Fibroblast of upper back skin (primary cell): ENCODE measurements around the gene MORC3.
"Not testable (repeated sequence)": the region's sequence is repeated elsewhere in the genome, so short reads cannot be mapped to it uniquely, and the experiment has no call there.

ENCODE experiments used
- DNase-seq: peaks from one replicate; pipeline ENCODE4 v3.0.0-alpha.2; 2013

MORC3 gene

DNA sequence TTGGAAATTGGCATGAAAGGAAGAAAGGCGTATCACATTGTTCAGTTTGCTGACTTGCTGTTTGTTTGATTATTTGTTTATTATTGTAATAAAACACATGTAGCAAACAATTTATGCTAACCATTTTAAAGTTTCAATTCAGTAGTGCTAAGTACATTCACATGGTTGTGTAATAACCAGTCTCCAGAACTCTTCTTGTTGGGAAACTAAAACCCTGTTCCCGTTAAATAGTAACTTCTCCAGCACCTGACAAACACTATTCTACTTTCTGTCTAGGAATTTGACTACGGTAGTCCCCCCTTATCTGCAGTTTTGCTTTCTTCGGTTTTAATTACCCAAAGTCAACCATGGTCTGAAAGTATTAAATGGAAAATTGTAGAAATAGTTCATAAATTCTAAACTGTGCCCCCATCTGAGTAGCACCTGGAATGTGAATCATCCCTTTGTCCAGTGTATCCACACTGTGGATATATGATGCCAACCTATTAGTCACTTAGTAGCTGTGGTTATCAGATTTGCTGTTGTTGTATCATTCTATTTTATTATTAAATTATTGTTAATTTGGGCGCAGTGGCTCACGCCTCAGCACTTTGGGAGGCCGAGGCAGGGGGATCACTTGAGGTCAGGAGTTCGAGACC, 5.5 kb downstream of the MORC3 start:
- peak; percentile 19 for DNase-seq

DNA sequence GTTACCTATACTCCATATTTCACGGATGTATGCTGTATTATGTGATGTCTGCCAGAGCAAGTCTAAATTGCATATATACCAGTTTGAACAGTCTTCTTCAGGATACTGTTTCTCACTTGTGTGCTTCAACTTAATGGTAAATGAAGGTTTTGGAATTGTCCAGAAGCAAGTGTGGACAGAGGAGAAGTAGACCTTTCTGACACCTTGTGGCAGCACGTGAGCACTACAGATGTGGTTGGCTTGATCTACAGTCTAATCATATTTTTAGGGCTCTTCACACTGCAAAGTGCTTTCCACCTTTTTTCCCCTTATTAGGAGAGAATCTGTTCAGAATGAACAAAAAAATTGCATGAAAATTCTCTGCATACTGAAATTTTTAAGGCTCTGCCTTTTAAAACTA, 10.9 kb downstream of the MORC3 start:
- peak; percentile 57 for DNase-seq

DNA sequence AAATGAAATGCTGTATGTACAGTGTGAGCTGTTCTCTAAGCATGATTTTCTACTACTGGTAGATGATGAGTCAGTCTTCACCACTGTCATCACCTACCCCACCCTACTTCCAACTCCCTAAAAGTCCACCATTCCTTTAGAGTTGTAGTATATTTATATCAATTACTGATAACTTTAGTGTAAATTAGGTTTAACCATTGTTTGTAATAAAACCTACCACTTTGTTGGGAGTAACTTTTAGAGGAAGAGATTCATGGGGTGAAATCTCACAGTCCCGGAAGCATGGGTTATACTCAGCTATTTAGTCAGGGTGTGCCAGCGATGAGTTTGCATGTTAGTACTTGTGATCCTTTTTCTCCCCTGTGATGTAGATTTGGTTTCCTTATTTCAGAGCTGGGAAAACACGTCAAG, 17.1 kb downstream of the MORC3 start:
- peak; percentile 68 for DNase-seq

DNA sequence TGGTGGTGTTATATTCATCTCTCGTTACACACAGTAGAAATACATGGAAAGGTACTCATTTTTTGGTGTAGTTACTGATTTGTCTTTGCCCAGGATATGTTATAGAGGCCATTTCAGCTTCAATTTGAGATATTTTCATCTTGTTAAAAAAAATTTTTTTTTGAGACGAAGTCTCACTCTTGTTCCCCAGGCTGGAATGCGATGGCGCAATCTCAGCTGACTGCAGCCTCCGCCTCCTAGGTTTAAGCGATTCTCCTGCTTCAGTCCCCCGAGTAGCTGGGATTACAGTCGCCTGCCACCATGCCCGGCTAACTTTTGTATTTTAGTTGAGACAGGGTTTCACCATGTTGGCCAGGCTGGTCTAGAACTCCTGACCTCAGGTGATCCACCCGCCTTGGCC, 19.0 kb downstream of the MORC3 start:
- no peak for DNase-seq

DNA sequence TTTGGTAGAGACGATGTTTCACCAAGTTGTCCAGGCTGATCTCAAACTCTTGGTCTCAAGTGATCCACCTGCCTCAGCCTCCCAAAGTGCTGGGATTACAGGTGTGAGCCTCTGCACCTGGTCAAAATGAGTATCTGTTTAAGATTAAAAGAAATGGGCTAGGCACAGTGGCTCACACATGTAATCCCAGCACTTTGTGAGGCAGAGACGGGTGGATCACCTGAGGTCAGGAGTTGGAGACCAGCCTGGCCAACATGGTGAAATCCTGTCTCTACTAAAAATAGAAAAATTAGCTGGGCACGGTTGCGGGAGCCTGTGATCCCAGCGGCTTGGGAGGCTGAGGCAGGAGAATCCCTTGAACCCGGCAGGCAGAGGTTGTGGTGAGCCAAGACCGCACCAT, 22.6 kb downstream of the MORC3 start:
- DNase-seq: not testable (repeated sequence)

DNA sequence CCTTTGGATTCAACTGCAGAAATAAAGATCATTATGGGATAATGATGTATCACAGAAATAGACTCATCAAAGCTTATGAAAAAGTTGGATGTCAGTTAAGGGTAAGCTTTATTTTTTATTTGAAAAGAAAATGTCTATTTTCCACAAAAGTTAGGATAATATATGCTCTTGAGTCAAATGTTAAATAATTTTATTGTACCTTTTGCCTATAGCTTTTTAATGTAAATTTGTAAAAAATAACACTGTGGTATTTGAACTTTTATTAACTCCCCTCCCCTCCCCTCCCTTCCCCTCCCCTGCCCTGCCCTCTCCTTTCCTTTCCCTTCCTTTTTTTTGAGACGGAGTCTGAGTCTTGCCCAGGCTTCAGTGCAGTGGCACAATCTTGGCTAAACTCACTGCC, 24.9 kb downstream of the MORC3 start:
- DNase-seq: no peak

DNA sequence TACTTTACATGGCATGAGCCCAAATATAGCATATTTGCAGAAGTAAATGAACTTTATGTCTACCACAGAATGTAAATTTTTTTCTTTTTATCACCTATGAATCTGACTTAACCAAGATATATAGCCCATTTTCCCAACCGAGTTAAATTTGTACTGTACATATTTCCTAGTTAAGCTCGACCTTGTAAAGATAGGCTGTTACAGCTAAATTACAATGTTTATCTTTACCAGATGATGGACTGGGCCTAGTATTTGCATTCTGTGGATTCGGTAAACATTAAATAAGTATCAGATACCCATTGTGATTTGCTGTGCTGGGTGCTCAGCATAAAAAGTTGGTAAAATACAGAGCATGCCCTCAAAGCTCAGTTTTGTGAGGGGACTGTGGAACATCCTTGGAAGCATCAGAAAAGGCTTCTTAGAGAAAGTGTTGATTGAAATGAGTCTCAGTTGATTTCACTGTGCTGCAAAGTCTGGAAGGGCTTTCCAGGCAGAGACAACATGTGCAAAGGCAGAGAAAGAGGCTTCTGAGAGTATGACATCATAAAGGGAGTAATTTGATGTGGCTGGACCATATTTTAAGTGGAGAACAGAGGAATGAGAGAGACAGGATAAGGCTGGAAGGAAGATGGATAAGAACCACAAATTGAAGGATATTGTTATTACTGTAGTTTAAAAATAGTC, 27.4 kb downstream of the MORC3 start:
- peak; percentile 22 for DNase-seq

DNA sequence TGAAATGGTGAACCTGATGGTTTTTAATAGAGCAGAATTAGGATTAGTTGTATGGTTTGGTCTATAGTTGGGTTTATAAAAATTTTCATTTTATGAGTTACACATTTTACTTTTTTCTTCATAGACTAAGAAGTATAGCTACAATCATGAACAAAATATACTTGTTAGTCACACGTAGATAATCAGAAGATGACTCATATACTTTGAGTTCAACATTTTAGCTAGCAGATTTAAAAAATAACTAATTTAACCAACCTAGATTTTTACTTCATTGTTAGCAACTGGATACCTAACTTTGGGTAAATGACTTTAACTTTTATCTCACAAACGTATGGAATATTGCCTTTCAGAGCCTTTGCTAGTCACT, 27.9 kb downstream of the MORC3 start:
- peak; percentile 13 for DNase-seq

DNA sequence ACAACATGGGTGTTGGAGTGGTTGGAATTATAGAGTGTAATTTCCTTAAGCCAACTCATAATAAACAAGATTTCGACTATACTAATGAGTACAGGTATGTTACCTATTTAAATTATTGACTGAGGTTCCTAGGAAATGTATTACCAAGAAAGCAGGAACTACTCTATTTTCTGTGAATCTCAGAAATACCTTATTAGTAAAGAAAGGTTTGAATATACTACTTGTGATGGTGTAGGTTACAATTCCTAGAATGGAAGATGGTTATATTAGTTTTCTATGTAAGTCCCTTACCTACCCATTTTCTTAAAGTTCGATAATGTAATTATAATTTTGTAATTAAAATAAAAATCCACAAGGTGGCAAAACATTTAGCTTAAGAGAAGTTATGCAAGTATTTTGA, 29.3 kb downstream of the MORC3 start:
- DNase-seq: no peak

DNA sequence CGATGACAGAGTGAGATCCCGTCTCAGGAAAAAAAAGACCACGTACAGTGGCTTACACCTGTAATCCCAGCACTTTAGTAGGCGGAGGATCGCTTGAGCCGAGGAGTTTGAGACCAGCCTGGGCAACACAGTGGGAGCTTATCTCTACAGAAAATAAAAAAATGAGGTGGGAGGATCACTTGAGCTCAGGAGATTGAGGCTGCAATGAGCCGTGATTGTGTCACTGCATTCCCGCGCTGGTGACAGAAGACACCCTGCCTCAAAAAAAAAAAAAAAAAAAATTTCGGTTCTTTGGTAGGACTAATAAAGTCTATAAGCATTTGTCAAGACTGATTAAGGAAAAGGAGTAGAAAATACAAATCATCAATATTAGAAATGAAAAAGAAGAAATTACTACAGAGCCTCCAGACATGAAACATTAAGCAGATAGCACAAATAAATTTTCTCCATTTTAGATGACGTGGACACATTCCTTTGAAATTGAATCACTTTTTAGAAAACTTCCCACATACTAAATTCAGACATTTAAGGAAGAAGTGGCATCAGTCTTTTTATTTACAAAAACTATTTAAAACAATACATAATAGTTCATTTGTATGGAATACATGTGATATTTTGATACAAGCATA, 30.4 kb downstream of the MORC3 start:
- peak; percentile 37 for DNase-seq

DNA sequence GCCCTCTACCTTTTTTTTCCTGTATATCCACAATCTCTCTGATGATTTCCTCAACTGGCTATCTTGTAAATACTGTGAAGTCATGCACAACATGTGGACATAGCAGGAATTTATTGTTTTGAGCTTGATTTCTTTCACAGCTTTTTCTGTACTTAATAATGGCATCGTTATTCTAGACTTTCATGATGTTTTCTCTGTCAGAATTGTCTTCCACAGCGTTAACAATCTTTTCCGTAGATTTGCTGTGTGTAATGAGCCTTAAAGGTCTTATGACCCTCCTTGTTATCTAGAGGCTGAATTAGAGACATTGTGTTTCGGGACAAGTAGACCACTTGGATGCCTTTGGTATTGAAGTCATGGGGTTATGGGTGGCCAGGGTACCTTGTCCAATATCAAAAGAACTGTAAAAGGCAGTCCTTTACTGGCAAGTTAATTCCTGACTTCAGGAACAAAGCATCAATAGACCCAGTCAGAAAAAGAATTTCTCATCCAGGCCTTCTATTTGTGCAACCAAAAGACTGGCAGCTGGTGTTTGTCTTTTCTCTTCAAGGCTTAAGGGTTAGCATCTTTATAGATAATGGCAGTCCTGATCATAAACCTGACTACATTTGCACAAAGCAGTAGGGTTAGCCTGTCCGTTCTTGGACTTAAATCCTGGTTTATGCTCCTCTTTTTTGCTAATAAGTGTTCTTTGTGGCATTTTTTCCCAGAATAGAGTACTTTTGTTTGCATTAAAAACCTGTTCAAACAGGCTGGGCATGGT, 35.1 kb downstream of the MORC3 start:
- DNase-seq: no peak

DNA sequence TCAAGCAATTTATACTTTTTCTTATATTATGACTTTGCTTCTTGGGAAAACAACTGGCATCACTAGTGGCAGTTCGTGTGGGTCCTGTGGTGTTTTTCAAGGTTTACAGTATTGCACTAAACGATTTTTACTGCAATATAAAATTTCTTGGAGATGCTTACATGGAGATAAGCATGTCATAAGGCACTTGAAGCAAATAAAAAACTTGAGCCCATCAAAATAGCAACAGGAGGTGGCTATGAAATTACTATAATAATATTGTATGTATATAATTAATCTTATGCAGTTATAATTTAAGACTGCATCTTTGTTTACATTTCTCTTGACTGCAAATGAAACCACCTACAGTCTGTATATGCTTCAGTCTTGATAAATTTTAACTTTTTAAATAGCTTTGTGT, 35.9 kb downstream of the MORC3 start:
- no peak for DNase-seq

DNA sequence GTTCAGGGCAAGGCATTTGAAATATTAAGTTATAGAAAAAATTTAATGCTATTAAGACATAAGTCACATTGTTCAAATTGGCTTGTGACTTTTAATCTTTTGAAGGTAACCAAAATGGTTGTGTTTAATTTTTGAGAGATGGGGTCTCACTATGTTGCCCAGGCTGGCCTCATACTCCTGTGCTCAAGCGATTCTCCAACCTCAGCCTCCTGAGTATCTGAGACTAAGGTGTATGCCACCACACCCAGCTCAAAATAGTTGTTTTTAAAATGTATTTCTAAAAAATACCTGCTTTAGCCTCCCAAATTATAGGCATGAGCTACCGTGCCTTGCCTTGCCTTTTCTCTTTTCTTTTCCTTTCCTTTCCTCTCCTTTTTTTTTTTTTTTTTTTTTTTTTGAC, 39.2 kb downstream of the MORC3 start:
- DNase-seq: no peak

DNA sequence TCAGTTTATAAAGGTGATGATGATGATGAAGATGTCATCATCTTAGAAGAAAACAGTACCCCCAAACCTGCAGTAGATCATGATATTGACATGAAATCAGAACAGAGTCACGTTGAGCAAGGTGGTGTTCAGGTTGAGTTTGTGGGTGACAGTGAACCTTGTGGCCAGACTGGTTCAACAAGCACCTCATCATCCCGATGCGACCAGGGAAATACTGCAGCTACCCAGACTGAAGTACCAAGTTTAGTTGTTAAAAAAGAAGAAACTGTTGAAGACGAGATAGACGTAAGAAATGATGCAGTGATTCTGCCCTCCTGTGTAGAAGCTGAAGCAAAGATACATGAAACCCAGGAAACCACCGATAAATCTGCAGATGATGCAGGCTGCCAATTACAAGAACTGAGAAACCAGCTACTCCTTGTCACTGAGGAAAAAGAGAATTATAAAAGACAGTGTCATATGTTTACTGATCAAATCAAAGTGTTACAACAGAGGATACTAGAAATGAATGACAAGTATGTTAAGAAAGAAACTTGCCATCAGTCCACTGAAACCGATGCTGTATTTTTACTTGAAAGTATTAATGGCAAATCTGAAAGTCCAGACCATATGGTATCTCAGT, 49.2 kb downstream of the MORC3 start:
- DNase-seq: no peak

DNA sequence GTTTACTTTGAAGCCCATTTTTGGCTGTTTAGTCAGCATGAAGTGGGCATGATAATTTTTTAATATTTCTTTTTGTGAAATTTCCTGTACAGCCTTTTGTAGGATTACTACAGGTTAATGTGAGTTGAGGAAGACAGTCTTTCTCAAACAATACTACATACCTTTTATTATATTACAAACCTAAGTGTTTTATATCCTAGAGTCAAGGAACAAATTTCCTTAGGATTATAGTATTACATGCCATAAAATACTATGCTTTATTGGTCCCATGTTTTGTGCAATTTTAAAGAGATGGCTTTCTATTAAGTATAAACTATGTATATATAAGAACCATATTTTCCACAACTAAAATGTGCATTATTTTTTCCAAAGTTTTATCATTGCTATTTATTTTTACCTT, 56.0 kb downstream of the MORC3 start:
- no peak for DNase-seq

DNA sequence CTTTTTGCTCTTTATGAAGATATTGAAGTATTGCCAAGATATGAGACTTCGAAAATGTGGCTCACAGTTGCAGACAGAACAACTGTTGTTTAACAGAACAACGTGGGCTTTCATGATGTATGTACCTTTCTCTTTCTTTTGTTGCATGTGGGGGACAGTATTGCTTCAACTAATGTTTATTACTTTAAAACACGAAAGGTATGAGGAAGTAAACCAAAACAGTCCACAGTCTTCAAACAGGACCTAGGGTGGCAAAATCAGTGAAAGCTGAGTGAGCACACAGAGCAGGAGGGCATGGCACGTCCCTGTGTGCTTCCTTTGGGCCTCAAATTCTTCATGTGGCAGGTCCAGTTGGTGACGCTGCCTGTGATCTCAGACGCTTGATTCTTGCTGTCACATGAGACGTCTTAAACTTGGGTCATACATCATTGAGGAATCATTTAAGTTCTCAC, 57.4 kb downstream of the MORC3 start:
- DNase-seq: no peak

DNA sequence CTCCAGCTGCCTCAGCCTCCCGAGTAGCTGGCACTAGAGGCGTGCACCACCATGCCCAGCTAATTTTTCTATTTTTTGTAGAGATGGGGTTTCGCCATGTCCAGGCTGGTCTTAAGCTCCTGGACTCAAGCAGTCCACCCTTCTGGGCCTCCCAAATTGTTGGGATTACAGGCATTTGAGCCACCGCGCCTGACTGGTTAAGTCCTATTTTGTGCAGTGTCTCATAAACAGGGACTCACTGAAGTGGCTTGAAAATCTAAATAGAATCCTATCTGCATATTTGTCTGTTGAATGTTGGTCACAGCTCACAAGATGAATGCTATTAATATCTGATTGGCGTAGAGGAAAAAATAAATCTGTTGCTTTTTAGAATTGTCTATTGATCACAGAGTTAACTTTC, 59.3 kb downstream of the MORC3 start:
- DNase-seq: no peak

DNA sequence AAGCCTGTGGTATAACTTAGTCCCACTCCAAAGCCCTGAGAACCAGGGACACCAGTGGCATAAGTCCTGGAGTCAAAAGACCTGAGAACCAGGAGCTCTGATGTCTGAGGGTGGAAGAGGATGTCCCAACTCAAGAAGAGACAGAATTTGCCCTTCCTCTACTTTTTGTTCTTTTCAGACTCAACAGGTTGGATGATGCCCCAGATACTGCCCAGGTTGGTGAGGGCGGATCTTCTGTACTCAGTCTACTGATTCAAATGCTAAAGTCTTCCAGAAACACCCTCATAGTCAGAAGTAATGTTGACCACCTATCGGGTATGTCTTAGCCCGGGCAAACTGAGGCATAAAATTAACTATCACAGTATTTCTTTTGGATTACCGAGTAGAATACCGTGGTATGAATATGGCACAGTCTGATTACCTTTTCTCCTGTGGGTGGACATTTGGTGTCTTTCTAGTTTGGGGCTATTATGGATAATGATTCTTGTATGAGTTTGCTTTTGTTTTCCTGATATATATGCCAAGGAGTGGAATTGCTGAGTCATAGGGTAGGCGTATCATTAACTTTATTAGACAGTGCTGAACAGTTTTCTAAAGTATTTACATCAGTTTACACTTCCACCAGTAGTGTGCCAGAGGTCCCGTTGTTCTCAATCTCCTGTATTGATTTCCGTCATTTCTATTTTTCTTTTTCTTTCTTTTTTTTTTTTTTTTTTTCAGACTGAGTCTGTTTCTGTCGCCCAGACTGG, 62.0 kb downstream of the MORC3 start:
- DNase-seq: no peak

DNA sequence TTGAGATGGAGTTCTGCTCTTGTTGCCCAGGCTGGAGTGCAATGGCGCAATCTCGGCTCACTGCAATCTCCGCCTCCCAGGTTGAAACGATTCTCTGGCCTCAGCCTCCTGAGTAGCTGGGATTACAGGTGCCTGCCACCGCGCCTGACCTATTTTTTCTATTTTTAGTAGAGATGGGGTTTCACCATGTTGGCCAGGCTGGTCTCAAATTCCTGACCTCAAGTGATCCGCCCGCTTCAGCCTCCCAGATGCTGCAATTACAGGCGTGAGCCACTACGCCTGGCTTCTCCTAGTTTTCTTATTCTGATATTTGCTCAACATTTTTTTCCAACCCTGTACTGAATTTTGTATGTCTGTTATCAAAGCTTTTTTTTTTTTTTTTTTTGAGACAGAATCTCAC, 62.7 kb downstream of the MORC3 start:
- DNase-seq: not testable (repeated sequence)

DNA sequence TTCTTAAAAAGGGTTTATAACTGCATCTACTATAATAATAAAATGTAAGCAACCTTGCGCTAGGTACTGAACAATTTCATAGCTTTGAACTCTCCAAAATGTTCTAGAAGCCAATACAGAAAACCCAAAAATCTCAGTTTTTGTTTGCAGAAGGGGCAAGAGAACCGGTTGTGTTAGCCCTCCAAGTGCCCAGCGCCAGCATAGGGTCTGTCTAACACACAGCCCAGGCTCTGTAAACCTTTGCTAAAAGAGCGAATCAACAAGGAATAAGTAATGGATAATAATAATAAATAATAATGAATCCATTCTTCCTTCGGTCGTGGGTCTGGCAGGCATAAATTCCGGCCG, 64.9 kb downstream of the MORC3 start:
- DNase-seq: no peak

DNA sequence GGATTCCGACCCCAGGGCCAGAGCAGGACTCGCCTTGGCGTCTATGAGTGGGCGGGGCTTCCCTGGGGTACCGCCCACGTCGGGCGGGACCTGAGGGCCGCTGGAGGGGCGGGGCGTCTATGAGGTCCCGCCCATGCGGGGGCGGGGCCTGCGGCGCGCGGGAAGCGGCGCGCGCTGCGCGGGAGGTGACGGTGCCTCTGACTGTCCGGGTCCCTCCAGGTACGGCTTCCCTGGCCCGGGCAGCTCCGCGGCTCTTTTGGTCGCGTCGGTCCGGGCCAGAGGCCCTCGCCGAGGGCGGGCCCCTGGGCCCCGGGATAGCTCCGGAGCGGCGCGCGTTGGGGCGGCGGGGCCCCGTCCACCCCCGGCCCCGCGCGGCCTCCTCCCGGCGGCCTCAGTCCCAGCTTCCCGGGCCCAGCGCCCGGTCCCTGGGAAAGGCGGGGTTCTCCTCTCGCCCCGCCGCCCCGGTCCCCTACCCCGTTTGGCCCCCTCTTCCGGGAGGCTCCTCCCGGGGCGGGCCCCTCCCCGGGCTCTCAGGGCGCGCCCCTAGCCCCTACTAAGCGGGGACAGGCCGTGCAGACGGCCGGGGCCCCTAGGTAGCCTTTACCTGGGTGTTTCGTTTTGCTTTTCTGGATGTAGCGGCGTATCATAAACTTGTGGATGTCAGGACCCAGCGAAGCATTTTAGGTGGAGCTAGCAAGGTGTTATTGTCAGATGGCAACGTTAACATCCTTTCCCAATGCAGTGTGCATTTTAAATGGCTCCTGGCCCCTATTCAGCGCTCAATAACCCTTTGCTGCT, 65.4 kb downstream of the MORC3 start, which contains the start of gene CHAF1B:
Gene CHAF1B (plus strand): TSS at position 160 of the 798 bp plus-strand sequence. CDS start 745 bp downstream, outside the sequence.
- DNase-seq: peak; percentile 74
